Adipocyte (in vitro differentiated cells): ENCODE measurements around the gene CA12.

Experiments used
- DNase-seq: peaks from one replicate; pipeline ENCODE4 v3.0.0-alpha.2; 2015; ENCODE audit warnings: low read depth
- H3K27me3 ChIP-seq: replicated peaks from 2 replicates; pipeline ENCODE4 v1.7.0; 2013; ENCODE audit warnings: mild to moderate bottlenecking, low read length, moderate library complexity; ENCODE audit not compliant: control insufficient read depth, insufficient read depth
- H3K36me3 ChIP-seq: 2 replicates; pipeline ENCODE4 v1.7.0; 2013; ENCODE audit warnings: low read length, mild to moderate bottlenecking, moderate library complexity; ENCODE audit not compliant: control insufficient read depth, insufficient read depth, severe bottlenecking
- H3K4me1 ChIP-seq: 2 replicates; pipeline ENCODE4 v1.7.0; 2013; ENCODE audit warnings: mild to moderate bottlenecking, low read length, moderate library complexity; ENCODE audit not compliant: control insufficient read depth, insufficient read depth
- H3K4me3 ChIP-seq: 2 replicates; pipeline ENCODE4 v1.7.0; 2013; ENCODE audit warnings: mild to moderate bottlenecking, low read length, moderate library complexity
- H3K9ac ChIP-seq: 2 replicates; pipeline ENCODE4 v1.7.0; 2013; ENCODE audit warnings: mild to moderate bottlenecking, low read length, moderate library complexity
- H3K9me3 ChIP-seq: 2 replicates; pipeline ENCODE4 v1.7.0; 2013; ENCODE audit warnings: mild to moderate bottlenecking, low read length, moderate library complexity; ENCODE audit not compliant: control insufficient read depth

CA12 gene

DNA sequence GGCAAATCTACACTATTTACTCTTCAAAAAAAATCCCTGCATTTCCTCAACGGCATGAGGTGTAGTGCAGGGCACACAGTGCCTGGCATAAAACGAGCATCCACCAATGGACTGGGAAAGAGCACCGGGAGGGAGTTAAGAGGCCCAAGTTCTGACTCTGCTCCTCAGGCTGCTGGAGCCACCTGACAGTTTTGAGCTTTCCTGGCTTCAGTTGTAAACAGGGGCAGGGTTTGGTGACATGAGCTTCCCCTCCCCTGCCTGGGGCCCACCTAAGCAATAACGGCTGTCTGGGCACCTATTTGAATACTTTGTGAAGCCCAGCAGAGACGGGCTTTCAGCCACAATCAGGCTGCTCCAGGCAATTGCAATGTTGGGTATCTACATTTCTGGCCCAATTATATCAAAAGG is 16.4 kb downstream of the CA12 start:
- Histone ChIP-seq H3K4me1 (peaks cover 13% of the 10 kb centered on the region), H3K4me3 (no peak overlapping the region), H3K9me3 (no peaks in the 10 kb centered on the region), H3K36me3 (peaks cover 7% of the 10 kb centered on the region), H3K27me3 (no peaks in the 10 kb centered on the region), H3K9ac (no peak overlapping the region)
- DNase-seq, result no peak

- H3K9ac ChIP-seq, result no peak overlapping the region
- H3K9me3 ChIP-seq, result no peaks in the 10 kb centered on the region
- H3K4me3 ChIP-seq, result no peak overlapping the region
- peaks cover 10% of the 10 kb centered on the region for H3K4me1 ChIP-seq
- DNase-seq, result no peak
- no peaks in the 10 kb centered on the region for H3K27me3 ChIP-seq
- H3K36me3 ChIP-seq, result peaks cover 9% of the 10 kb centered on the region
Measured at GRCh38 chr15:63364399-63365272, 17.0 kb downstream of the CA12 start.

DNA sequence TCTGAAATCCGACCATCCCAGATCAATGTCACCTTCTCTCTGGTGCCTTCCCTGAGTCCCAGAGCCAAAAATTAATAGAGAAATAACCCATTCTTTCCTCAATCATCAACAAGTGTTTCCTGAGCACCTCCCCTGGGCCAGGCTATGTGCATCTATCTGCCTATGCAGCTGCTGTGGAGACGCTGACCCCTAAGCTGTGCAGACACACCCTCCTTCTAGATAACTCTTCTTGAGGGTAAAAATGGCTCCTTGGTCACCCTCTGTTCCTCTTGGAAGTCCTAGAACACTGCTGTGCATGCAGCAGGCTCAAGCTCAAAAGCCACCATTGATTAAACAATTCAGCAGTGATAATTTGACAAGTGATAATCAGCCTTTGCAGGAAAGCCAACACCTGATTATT is 18.4 kb downstream of the CA12 start:
- Histone ChIP-seq H3K36me3 (peaks cover 8% of the 10 kb centered on the region), H3K4me1 (peaks cover 8% of the 10 kb centered on the region), H3K27me3 (no peaks in the 10 kb centered on the region), H3K4me3 (no peak overlapping the region), H3K9ac (no peak overlapping the region), H3K9me3 (no peaks in the 10 kb centered on the region)
- DNase-seq, result no peak

DNA sequence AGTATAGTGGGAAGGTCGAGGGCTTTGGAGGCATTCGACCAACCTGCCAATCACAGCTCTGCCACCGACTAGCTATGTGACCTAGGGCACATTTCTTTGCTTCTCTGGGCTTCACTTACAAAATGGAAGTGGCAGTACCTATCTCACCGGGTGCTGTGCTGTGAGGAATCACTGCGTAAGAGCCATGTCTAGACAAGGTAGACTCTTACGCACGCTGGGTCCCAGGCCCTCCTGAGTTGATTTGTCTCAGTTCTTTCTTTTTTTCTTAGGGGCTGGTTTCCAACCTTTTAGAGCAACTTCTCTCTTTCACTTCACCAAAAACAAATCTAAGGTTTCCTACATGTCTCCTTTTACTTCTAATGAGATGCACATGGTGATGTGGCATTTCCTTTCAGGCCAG is 18.8 kb downstream of the CA12 start:
- Histone ChIP-seq H3K36me3 (peaks cover 6% of the 10 kb centered on the region), H3K4me3 (no peak overlapping the region), H3K27me3 (no peaks in the 10 kb centered on the region), H3K9me3 (no peaks in the 10 kb centered on the region), H3K9ac (no peak overlapping the region), H3K4me1 (peaks cover 8% of the 10 kb centered on the region)
- DNase-seq, result no peak

DNA sequence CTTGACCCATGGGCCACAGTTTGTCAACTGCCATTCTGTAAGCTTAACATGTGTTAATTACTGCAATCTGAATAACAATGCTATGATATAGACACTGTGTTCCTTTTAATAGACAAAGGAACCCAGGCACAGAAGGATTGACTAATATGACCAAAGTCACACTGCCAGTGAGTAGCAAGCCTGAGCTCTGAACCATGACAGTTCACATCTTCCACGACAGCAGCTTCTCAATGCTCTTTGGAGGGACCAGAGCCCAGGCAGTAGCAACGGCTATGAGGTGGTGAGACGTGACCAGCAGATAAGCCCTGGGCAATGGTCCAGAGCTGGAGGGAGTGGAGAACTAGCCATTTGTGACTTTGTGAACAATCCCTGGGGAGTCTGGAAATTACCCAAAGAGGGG is 19.4 kb downstream of the CA12 start:
- H3K9ac ChIP-seq, result no peak overlapping the region
- H3K4me1 ChIP-seq, result peaks cover 8% of the 10 kb centered on the region
- peaks cover 4% of the 10 kb centered on the region for H3K36me3 ChIP-seq
- no peaks in the 10 kb centered on the region for H3K9me3 ChIP-seq
- no peak for DNase-seq
- H3K4me3 ChIP-seq, result no peak overlapping the region
- no peaks in the 10 kb centered on the region for H3K27me3 ChIP-seq

GRCh38 chr15:63360170-63360569 is 21.5 kb downstream of the CA12 start:
- no peaks in the 10 kb centered on the region for H3K4me1 ChIP-seq
- no peaks in the 10 kb centered on the region for H3K9me3 ChIP-seq
- no peaks in the 10 kb centered on the region for H3K27me3 ChIP-seq
- H3K36me3 ChIP-seq, result peaks cover 4% of the 10 kb centered on the region
- H3K4me3 ChIP-seq, result no peak overlapping the region
- no peak for DNase-seq
- H3K9ac ChIP-seq, result no peak overlapping the region

- Histone ChIP-seq H3K36me3 (peaks cover 4% of the 10 kb centered on the region), H3K4me1 (no peaks in the 10 kb centered on the region)
- DNase-seq, result no peak
Measured at GRCh38 chr15:63358241-63359029, 23.2 kb downstream of the CA12 start.

DNA sequence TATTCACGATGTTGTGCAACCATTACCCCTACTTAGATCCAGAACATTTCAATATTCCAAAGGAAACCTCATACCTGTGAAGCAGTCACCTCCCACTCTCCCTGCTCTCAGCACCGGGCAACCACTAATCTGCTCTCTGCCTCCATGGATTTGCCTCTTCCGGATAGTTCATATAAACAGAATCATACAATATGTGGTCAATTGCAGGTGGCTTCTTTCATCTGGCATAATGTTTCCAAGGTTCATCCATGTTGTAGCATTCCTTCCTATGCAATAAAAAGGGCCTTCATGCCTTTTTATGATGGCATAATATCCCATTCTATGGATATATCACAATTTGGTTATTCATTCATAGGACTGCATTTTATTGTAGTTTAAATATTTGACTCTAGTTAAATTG is 23.9 kb downstream of the CA12 start:
- H3K4me3 ChIP-seq, result no peak overlapping the region
- no peak overlapping the region for H3K9ac ChIP-seq
- H3K4me1 ChIP-seq, result no peaks in the 10 kb centered on the region
- no peaks in the 10 kb centered on the region for H3K9me3 ChIP-seq
- H3K27me3 ChIP-seq, result no peaks in the 10 kb centered on the region
- H3K36me3 ChIP-seq, result peaks cover 4% of the 10 kb centered on the region
- no peak for DNase-seq

More at GRCh38 chr15:63358241-63359029, 23.2 kb downstream of the CA12 start:
- Histone ChIP-seq H3K4me3 (no peak overlapping the region), H3K9me3 (no peaks in the 10 kb centered on the region), H3K27me3 (no peaks in the 10 kb centered on the region), H3K9ac (no peak overlapping the region)

- Histone ChIP-seq H3K27me3 (no peaks in the 10 kb centered on the region), H3K4me1 (no peaks in the 10 kb centered on the region), H3K36me3 (peaks cover 4% of the 10 kb centered on the region), H3K9ac (no peak overlapping the region), H3K4me3 (no peak overlapping the region), H3K9me3 (no peaks in the 10 kb centered on the region)
- DNase-seq, result no peak
Measured at GRCh38 chr15:63357061-63357460, 24.6 kb downstream of the CA12 start.

DNA sequence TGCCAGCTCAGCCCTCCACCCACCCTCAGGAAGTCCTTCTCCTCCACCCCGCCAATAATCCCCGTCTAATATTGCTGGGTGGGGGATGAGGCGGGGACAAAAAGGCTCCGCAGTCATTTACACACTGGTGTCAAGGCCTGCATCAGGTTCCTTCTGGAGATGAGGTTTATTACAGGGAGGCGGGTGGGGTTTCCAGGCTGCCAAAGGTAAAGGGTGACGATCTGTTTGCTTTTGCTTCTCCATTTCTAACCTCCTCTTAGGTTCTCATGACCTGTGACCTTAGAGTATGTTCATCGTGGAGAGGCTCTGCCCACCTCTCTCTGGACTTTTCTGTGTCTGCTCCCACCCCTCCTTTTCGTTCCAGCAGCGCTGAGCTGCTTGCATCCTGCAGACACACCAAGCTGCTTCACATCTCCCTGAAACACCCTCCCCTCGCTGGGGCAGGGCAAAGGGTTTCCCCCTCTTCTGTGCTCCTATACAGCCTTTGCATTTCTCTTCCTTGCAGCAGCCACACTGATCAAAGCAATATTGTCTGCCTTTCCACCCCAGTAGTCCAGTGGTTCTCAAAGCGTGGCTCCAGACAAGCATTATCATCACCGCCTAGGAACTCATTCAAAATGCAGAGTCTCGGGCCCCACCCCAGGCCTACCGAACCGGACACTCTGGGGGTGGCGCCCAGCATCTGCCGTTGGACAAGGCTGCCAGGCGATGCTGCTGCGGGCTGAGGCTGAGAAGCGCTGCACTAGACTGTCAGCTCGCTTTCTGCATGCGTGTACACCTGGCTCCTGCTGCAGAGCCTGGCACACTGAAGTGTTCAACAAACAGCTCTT is 26.6 kb downstream of the CA12 start:
- no peak overlapping the region for H3K9ac ChIP-seq
- H3K4me1 ChIP-seq, result peaks cover 8% of the 10 kb centered on the region
- peaks cover 4% of the 10 kb centered on the region for H3K36me3 ChIP-seq
- no peak overlapping the region for H3K4me3 ChIP-seq
- H3K27me3 ChIP-seq, result no peaks in the 10 kb centered on the region
- no peak for DNase-seq
- no peaks in the 10 kb centered on the region for H3K9me3 ChIP-seq

- no peaks in the 10 kb centered on the region for H3K27me3 ChIP-seq
- H3K36me3 ChIP-seq, result no peaks in the 10 kb centered on the region
- no peak overlapping the region for H3K9ac ChIP-seq
- peaks cover 19% of the 10 kb centered on the region for H3K4me1 ChIP-seq
- no peak for DNase-seq
- no peak overlapping the region for H3K4me3 ChIP-seq
- H3K9me3 ChIP-seq, result no peaks in the 10 kb centered on the region
Measured at GRCh38 chr15:63353887-63354286, 27.8 kb downstream of the CA12 start.
